ENCODE measurements around the gene RNF223.
"Not testable (repeated sequence)": the region's sequence is repeated elsewhere in the genome, so short reads cannot be mapped to it uniquely, and the experiment has no call there.

Gene RNF223

GRCh38 chr1:1072299-1072848 lies 1.7 kb downstream of the RNF223 start:
- DNase-seq (ENCODE audit: low spot score) = no peak

- DNase-seq (ENCODE audit: low spot score) = no peak
Observed at GRCh38 chr1:1071486-1072298, 2.4 kb downstream of the RNF223 start.

- DNase-seq (ENCODE audit: low spot score) = no peak
Observed at GRCh38 chr1:1069711-1070676, 4.1 kb downstream of the RNF223 start.

- peak; percentile 87 for DNase-seq (ENCODE audit: low spot score)
Observed at GRCh38 chr1:1069056-1069710, 4.9 kb downstream of the RNF223 start.

- peak; percentile 58 for DNase-seq (ENCODE audit: low spot score)
Observed at GRCh38 chr1:1068517-1069055, 5.5 kb downstream of the RNF223 start.

- no peak for DNase-seq (ENCODE audit: low spot score)
Observed at GRCh38 chr1:1067860-1068516, 6.1 kb downstream of the RNF223 start.

GRCh38 chr1:1067284-1067859 lies 6.7 kb downstream of the RNF223 start:
- no peak for DNase-seq (ENCODE audit: low spot score)

GRCh38 chr1:1066403-1067283 lies 7.5 kb downstream of the RNF223 start:
- no peak for DNase-seq (ENCODE audit: low spot score)

- DNase-seq (ENCODE audit: low spot score) = not testable (repeated sequence)
Observed at GRCh38 chr1:1065940-1066304, 8.2 kb downstream of the RNF223 start.

- no peak for DNase-seq (ENCODE audit: low spot score)
Observed at GRCh38 chr1:1065265-1065939, 8.7 kb downstream of the RNF223 start.

GRCh38 chr1:1063945-1064831 lies 9.9 kb downstream of the RNF223 start:
- DNase-seq (ENCODE audit: low spot score) = peak; percentile 79

- DNase-seq (ENCODE audit: low spot score) = no peak
Observed at GRCh38 chr1:1063261-1063944, 10.7 kb downstream of the RNF223 start.

- DNase-seq (ENCODE audit: low spot score) = no peak
Observed at GRCh38 chr1:1062348-1063163, 11.6 kb downstream of the RNF223 start.

GRCh38 chr1:1061682-1062345 lies 12.3 kb downstream of the RNF223 start:
- no peak for DNase-seq (ENCODE audit: low spot score)

- no peak for DNase-seq (ENCODE audit: low spot score)
Observed at GRCh38 chr1:1060281-1061000, 13.7 kb downstream of the RNF223 start.
